Endothelial cell of umbilical vein (primary cell): ENCODE results near the gene OR4D1.

ENCODE experiments used
- EZH2 ChIP-seq: IDR thresholded peaks from 2 replicates; pipeline ENCODE4 v1.6.1; 2012; ENCODE audit warnings: borderline replicate concordance, low read depth, mild to moderate bottlenecking, moderate library complexity, low read length, inconsistent platforms; ENCODE audit not compliant: severe bottlenecking
- MAX ChIP-seq: IDR thresholded peaks from 2 replicates; pipeline ENCODE4 v1.6.1; 2011; ENCODE audit not compliant: insufficient read depth, insufficient read length
- POLR2A ChIP-seq: IDR thresholded peaks from 2 replicates; pipeline ENCODE4 v1.6.1; 2012; ENCODE audit warnings: low read depth, mild to moderate bottlenecking, control low read depth, low read length
- POLR2AphosphoS5 ChIP-seq: IDR thresholded peaks from 2 replicates; pipeline ENCODE4 v1.6.1; 2012; ENCODE audit warnings: low read depth, mild to moderate bottlenecking, control low read depth, low read length, moderate library complexity; ENCODE audit not compliant: insufficient read depth
- TF ChIP-seq, protein P1 (sequence below), 2 donors: IDR thresholded peaks; 1 replicate in 1 of 2; 2 replicates in 1 of 2; pipeline ENCODE4 v1.5.1; 2011; ENCODE audit warnings: low read length in 2 of 2, mild to moderate bottlenecking in 2 of 2, moderate library complexity in 2 of 2, control low read depth in 1 of 2, inconsistent platforms in 1 of 2, low read depth in 1 of 2; ENCODE audit not compliant: insufficient read depth in 1 of 2; ENCODE audit errors: extremely low read depth in 1 of 2

DNA sequence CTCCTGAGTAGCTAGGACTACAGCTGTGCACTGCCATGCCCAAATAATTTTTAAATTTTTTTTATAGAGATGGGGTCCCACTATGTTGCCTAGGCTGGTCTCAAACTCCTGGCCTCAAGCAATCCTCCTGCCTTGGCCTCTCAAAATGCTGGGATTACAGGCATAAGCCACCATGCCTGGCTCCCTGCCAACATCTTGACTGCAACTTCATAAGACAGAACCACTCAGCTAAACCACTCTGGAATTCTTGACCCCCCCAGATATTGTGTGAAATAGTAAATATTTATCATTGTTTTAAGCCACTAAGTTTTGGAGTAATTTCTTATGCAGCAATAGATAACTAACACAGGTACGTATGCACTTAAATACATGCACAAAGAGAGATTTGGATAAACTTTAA, 39.0 kb upstream of the OR4D1 start:
- TF ChIP-seq POLR2A = no peak
- TF ChIP-seq EZH2 = no peak
- TF ChIP-seq, protein P1, sequence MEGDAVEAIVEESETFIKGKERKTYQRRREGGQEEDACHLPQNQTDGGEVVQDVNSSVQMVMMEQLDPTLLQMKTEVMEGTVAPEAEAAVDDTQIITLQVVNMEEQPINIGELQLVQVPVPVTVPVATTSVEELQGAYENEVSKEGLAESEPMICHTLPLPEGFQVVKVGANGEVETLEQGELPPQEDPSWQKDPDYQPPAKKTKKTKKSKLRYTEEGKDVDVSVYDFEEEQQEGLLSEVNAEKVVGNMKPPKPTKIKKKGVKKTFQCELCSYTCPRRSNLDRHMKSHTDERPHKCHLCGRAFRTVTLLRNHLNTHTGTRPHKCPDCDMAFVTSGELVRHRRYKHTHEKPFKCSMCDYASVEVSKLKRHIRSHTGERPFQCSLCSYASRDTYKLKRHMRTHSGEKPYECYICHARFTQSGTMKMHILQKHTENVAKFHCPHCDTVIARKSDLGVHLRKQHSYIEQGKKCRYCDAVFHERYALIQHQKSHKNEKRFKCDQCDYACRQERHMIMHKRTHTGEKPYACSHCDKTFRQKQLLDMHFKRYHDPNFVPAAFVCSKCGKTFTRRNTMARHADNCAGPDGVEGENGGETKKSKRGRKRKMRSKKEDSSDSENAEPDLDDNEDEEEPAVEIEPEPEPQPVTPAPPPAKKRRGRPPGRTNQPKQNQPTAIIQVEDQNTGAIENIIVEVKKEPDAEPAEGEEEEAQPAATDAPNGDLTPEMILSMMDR (IDR thresholded peaks at IDR 0.05; ENCODE audit: extremely low read depth in 1 of 2, insufficient read depth in 1 of 2, low read depth in 1 of 2, low read length in 2 of 2) = no peak
- TF ChIP-seq MAX = no peak
- no peak for TF ChIP-seq POLR2AphosphoS5
